Astrocyte (in vitro differentiated cells and primary cell): ENCODE data around the gene DLX1. TPM values are rescaled to one million over a fixed set of nuclear protein-coding genes. Genes with fewer than 3 reads are reported as not detected.
A peak's percentile ranks its signal among the peaks of the same experiment; 100 is the strongest.

Experiments
- DNase-seq: peaks from one replicate; pipeline ENCODE4 v3.0.0-alpha.2; 2010; ENCODE audit warnings: low read depth
- FAIRE-seq: peaks from 2 replicates; lab custom pipeline; 2011; peaks lifted over from hg19 to GRCh38; lab: Jason Lieb, UNC
- H2AFZ ChIP-seq: 2 replicates; pipeline ENCODE4 v1.6.0; 2012; ENCODE audit warnings: low read depth, low read length, inconsistent platforms
- H3K27ac ChIP-seq: 2 replicates; pipeline ENCODE4 v1.5.1; 2011; ENCODE audit warnings: low read depth, low read length, inconsistent platforms
- H3K27me3 ChIP-seq: 2 replicates; pipeline ENCODE4 v1.6.0; 2011; ENCODE audit warnings: low read length, inconsistent platforms; ENCODE audit not compliant: insufficient read depth
- H3K36me3 ChIP-seq: 2 replicates; pipeline ENCODE4 v1.5.1; 2011; ENCODE audit warnings: low read length, inconsistent platforms; ENCODE audit not compliant: insufficient read depth
- H3K4me1 ChIP-seq: 2 replicates; pipeline ENCODE4 v1.5.1; 2011; ENCODE audit warnings: low read length, inconsistent platforms; ENCODE audit not compliant: insufficient read depth
- H3K4me2 ChIP-seq: 2 replicates; pipeline ENCODE4 v1.6.0; 2012; ENCODE audit warnings: low read length, inconsistent platforms
- H3K4me3 ChIP-seq: 2 replicates; pipeline ENCODE4 v1.5.1; 2011; ENCODE audit warnings: low read depth, mild to moderate bottlenecking, low read length, inconsistent platforms; ENCODE audit not compliant: insufficient read depth
- H3K79me2 ChIP-seq: 2 replicates; pipeline ENCODE4 v1.6.0; 2012; ENCODE audit warnings: mild to moderate bottlenecking, low read length, inconsistent platforms; ENCODE audit not compliant: insufficient read depth
- H3K9ac ChIP-seq: 2 replicates; pipeline ENCODE4 v1.6.0; 2012; ENCODE audit warnings: mild to moderate bottlenecking, low read length, inconsistent platforms
- H3K9me3 ChIP-seq: 2 replicates; pipeline ENCODE4 v1.5.1; 2012; ENCODE audit warnings: low read depth, mild to moderate bottlenecking, low read length, inconsistent platforms; ENCODE audit not compliant: insufficient read depth
- H4K20me1 ChIP-seq: 2 replicates; pipeline ENCODE4 v1.6.0; 2012; ENCODE audit warnings: low read length, inconsistent platforms; ENCODE audit not compliant: insufficient read depth
- H3K27ac Mint-ChIP-seq: one replicate; pipeline ENCODE4 v1.8.0; 2021; ENCODE audit warnings: mild to moderate bottlenecking, mixed read lengths; ENCODE audit not compliant: unreplicated experiment
- H3K27me3 Mint-ChIP-seq: one replicate; pipeline ENCODE4 v1.8.0; 2021; ENCODE audit warnings: low read depth, mixed read lengths; ENCODE audit not compliant: unreplicated experiment
- H3K36me3 Mint-ChIP-seq: one replicate; pipeline ENCODE4 v1.8.0; 2021; ENCODE audit warnings: low read depth, mixed read lengths; ENCODE audit not compliant: unreplicated experiment
- H3K4me1 Mint-ChIP-seq: one replicate; pipeline ENCODE4 v1.8.0; 2021; ENCODE audit warnings: low read depth, mixed read lengths; ENCODE audit not compliant: unreplicated experiment
- H3K4me3 Mint-ChIP-seq: one replicate; pipeline ENCODE4 v1.8.0; 2021; ENCODE audit warnings: mild to moderate bottlenecking, moderate library complexity, mixed read lengths; ENCODE audit not compliant: unreplicated experiment
- H3K9me3 Mint-ChIP-seq: one replicate; pipeline ENCODE4 v1.8.0; 2021; ENCODE audit warnings: mild to moderate bottlenecking, mixed read lengths; ENCODE audit not compliant: unreplicated experiment
- EZH2 ChIP-seq: IDR thresholded peaks from 2 replicates; pipeline ENCODE4 v1.6.1; 2012; ENCODE audit warnings: mild to moderate bottlenecking, low read length, inconsistent platforms; ENCODE audit not compliant: insufficient read depth
- total RNA-seq: library from RNA; stranded (reverse); gene quantifications from 2 replicates; pipeline ENCODE4 v1.2.1, GENCODE V29; 2021
- TF ChIP-seq, protein P1 (sequence below): IDR thresholded peaks from 2 replicates; pipeline ENCODE4 v1.5.1; 2011; ENCODE audit warnings: low read depth, mild to moderate bottlenecking, inconsistent platforms, low read length, moderate library complexity; ENCODE audit not compliant: insufficient read depth

Gene DLX1
- total RNA-seq, 1 donor from 2014 or later = 0.27 TPM

DNA sequence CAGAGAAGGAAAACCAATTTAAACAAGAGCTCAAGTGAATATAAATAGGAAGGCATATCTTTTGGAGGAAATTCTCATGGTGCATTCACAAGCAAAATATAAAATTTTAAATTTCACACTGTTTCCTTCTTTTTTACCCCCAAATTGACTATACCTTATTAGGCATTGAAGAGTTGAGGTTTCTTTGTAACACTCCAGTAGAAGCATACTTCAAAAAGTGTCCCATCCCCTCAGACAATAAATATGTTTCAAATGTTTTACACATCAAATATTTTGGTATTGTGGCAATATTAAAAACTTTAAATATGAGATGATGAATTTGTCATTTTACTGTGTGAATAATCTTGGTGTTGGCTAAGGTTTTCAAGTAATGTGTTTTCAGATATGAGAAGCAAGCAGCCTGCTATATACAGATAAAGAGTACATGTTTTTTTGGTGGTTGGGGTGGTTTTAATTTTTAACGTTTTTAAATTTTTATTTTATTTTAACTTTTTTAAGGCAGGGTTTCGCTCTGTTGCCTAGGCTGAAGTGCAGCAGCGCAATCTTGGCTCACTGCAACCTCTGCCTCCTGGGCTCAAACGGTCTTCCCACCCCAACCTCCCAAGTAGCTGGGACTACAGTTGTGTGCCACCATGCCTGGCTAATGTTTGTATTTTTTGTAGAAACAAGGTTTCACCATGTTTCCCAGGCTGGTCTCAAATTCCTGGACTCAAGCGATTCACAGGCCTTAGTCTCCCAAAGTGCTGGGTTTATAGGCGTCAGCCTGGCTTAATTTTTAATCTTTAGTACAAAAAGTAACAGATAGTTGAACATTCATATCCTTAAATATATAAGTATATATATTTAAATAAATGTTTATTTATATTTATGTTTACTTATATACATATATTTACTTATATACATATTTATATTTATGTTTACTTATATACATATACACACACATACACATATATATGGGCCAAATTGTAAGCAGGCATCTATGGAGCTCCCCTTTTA, 36.5 kb upstream of the DLX1 start:
- no peaks in the 10 kb centered on the region for H3K9me3 Mint-ChIP-seq
- peaks cover 14% of the 10 kb centered on the region for H3K4me1 Mint-ChIP-seq
- no peaks in the 10 kb centered on the region for H3K27me3 Mint-ChIP-seq

DNA sequence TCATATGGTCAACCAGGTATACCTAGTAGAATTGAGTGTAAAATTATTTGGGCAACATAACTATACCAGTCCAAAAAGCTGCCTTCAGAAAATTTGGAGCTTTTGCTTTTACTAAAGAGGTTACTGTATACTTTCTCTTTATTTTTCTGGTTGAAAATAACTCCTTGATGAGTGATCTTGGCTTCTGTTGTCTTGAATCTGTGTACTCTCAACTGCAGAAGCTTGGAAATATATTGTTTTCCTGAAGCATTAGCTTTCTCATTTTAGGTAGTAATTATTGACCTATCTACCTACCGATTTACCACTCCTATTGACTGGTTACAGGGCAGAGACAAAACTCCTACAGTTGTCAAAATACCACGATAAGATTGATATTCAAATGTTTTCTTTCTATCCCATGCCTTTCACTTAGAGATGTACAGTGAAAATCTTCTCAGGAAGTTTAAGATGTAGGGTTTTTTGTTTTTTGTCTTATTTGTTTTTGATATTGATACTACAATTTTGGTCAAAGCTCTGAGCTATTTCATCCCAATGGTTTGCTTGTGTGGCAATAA, 35.7 kb upstream of the DLX1 start:
- no peak for TF ChIP-seq EZH2
- TF ChIP-seq, protein P1, sequence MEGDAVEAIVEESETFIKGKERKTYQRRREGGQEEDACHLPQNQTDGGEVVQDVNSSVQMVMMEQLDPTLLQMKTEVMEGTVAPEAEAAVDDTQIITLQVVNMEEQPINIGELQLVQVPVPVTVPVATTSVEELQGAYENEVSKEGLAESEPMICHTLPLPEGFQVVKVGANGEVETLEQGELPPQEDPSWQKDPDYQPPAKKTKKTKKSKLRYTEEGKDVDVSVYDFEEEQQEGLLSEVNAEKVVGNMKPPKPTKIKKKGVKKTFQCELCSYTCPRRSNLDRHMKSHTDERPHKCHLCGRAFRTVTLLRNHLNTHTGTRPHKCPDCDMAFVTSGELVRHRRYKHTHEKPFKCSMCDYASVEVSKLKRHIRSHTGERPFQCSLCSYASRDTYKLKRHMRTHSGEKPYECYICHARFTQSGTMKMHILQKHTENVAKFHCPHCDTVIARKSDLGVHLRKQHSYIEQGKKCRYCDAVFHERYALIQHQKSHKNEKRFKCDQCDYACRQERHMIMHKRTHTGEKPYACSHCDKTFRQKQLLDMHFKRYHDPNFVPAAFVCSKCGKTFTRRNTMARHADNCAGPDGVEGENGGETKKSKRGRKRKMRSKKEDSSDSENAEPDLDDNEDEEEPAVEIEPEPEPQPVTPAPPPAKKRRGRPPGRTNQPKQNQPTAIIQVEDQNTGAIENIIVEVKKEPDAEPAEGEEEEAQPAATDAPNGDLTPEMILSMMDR = no peak
- Mint-ChIP-seq H3K27me3 (no peaks in the 10 kb centered on the region), H3K4me1 (peaks cover 14% of the 10 kb centered on the region), H3K9me3 (no peaks in the 10 kb centered on the region), H3K4me3 (no peak overlapping the region), H3K27ac (no peak overlapping the region), H3K36me3 (no peaks in the 10 kb centered on the region)
- H3K27ac ChIP-seq = no peak overlapping the region
- H3K79me2 ChIP-seq = no peaks in the 10 kb centered on the region
- H3K9ac ChIP-seq = no peak overlapping the region
- H3K4me1 ChIP-seq = no peaks in the 10 kb centered on the region
- H4K20me1 ChIP-seq = no peaks in the 10 kb centered on the region
- no peaks in the 10 kb centered on the region for H3K9me3 ChIP-seq
- no peak overlapping the region for H3K4me3 ChIP-seq
- no peak overlapping the region for H2AFZ ChIP-seq
- no peak overlapping the region for H3K4me2 ChIP-seq
- DNase-seq = no peak
- no peaks in the 10 kb centered on the region for H3K27me3 ChIP-seq
- no peaks in the 10 kb centered on the region for H3K36me3 ChIP-seq
- FAIRE-seq = peak; percentile 13

More for the DNA sequence above, 36.5 kb upstream of the DLX1 start:
- Mint-ChIP-seq H3K36me3 (no peaks in the 10 kb centered on the region), H3K27ac (no peak overlapping the region), H3K4me3 (no peak overlapping the region)
- Histone ChIP-seq H3K36me3 (no peaks in the 10 kb centered on the region), H3K4me1 (no peaks in the 10 kb centered on the region), H3K9me3 (no peaks in the 10 kb centered on the region), H3K9ac (no peak overlapping the region), H3K79me2 (no peaks in the 10 kb centered on the region), H4K20me1 (no peaks in the 10 kb centered on the region), H2AFZ (no peak overlapping the region), H3K4me3 (no peak overlapping the region), H3K27ac (no peak overlapping the region), H3K4me2 (no peak overlapping the region), H3K27me3 (no peaks in the 10 kb centered on the region)
- no peak for DNase-seq
- TF ChIP-seq EZH2 = no peak
- TF ChIP-seq, protein P1 = no peak
- FAIRE-seq = no peak
